Brain pericyte (primary cell): ENCODE results near the gene CLEC11A.

ENCODE experiments used
- DNase-seq: peaks from one replicate; pipeline ENCODE4 v3.0.0-alpha.2; 2012; ENCODE audit warnings: low read depth, low spot score

The CLEC11A gene

DNA sequence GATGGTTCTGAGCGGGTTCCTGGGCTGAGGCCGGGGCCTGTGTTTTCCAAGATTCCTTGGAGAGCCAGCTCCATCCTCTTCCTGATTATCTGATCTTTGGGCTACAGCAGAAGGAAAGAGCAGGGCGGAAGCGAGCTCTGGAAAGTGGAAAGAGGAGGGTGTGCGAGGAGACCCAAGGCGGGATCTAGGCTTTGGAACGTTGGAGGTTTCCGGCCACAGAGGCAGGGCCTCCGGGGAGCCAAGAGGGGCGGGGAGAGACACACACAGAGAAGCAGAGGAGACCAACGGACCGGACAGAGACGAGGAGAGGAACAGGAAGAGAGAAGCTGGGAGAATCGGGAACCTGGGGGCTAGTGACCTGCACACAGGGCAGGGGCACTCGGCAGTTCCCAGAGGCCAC lies at the start of gene CLEC11A:
Gene CLEC11A (plus strand): TSS at position 296 of the 400 bp plus-strand sequence. CDS start 162 bp downstream, outside the sequence.
- no peak for DNase-seq

DNA sequence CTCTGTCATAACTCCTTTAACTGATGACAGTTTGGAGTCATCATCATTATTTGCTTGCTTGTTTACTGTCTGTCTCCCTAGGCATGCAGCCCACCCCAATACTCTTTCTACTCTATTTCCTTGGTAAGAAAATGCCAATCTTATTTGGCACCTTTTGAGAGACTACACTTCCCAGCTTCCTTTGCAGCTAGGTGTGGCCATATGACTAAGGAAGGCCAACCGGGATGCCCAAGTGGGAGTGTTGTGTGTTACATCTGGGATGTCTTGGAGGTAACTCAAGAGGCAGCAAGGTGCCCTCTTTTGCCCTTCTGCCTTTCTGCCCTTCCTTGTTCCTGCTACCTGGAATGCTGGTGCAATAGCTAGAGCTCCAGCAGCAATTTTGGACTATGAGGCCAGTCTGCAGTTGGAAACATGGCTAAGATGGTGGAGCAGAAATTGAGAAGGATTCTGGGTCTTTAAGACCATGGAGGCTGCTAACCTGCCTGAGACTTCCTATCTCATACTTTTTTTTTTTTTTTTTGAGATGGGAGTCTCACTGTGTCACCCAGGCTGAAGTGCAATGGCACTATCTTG lies 46.5 kb upstream of the CLEC11A start:
- DNase-seq = no peak

- no peak for DNase-seq
Observed at GRCh38 chr19:50677636-50678035, 45.5 kb upstream of the CLEC11A start.

GRCh38 chr19:50678323-50678722 lies 44.8 kb upstream of the CLEC11A start:
- DNase-seq = no peak

DNA sequence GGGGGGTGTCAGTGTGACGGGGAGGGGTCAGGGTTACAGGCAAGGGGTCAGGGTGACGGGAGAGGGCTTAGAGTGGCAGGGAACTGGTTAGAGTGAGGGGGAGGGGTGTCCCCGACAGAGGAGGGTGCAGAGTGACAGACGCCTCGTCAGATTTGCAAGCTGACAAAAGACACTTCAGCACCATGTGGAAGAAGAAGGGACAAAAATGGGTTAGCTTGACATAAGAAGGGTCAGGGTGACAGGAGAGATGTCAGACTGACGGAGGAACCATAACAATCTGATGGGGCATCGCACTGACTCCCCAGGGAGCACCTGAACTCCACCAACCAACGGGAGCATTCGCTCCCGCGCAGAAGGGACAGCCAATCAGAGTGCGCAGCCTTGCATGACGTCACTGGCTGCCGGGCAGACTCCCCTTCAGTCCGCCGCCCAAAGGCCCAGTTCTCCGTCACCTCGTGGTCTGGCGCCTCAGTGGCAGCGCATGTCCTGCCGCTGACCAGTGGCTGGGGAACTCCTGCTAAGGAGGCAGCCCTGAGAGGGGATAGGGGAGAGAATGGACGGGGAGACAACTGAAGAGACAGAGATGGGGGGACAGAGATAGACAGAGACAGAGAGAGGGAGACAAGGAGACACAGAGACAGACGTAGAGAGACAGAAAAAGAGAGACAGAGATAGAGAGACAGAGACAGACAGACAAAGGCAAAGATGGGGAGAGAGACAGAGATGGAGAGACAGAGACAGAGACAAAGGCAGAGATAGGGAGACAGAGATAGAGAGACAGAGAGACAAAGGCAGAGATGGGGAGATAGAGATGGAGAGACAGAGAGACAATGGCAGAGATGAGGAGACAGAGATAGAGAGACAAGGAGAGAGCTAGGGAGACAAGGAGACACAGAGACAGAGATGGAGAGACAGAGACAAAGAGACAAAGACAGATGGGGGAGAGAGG lies 43.7 kb upstream of the CLEC11A start:
- no peak for DNase-seq

DNA sequence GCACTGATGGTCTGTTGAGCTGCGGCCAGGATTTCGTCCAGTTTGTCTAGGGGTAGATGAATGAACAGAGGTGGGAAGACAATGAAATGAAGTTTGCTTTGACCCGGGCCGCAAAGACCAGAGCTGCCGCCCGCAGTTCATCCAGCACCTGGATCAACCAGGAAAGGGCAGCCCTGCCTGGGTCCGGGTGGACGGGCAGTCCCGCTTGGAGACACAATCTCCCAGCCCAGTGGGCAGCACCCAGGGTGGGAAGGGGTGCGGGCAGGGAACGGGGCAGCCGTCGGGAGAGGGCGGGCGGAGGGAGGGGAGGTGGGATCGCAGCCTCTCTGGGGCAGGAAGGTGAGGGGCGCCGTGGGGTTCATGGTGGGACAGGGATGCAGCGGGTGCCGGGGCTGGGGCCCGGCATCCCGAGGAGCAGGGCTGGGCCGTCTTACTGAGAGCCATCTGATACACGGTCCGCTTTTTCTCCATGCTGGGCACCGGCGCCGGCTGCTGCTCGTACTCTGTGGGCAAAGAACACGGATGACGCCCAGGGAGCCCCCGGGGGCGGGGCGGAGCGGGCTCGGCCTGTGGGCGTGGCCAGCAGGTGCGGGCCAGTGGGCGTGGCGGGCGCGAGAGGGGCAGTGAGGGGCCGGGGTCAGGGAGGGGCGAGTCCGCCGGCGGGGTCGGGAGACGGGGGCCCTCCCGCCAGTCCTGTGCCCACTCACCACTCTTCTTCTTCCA lies 36.7 kb upstream of the CLEC11A start:
- DNase-seq = no peak

DNA sequence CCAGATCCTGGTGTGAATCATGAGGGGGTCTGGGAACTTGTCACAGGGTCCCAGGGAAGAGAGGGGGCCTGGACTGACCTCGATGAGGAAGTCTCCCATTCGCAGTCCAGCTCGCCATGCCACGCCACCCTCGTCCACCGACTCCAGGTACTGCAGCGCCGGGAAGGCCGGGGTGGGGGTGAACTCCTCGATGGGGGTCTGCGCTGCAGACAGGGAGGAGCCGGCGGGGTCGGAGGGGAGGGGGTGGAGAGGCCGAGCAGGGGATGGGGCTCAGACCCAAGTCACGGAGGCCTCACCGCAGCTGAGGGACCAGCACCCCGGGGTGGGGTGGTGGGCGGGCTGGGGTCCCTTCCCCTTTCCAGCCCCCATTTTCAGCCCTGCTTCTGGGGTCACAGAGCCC lies 34.4 kb upstream of the CLEC11A start:
- DNase-seq = no peak

DNA sequence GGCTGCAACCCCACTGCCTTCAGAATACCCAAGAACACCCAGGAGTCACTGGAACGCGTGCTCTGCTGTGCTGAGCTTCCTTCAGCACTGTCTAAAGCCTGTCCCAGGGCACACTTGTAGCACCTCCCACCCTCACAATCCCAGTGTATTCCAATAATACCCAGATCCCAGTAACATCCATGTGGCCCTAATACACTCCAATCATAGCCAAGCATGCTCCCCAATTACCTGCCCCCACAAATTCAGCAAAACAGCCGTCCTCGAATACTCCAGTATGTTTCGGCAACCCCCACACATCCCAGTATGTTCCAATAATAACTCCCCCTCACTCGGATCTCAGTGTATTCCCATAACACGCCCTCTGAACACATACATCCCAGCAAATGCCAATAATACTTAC lies 32.7 kb upstream of the CLEC11A start:
- no peak for DNase-seq

DNA sequence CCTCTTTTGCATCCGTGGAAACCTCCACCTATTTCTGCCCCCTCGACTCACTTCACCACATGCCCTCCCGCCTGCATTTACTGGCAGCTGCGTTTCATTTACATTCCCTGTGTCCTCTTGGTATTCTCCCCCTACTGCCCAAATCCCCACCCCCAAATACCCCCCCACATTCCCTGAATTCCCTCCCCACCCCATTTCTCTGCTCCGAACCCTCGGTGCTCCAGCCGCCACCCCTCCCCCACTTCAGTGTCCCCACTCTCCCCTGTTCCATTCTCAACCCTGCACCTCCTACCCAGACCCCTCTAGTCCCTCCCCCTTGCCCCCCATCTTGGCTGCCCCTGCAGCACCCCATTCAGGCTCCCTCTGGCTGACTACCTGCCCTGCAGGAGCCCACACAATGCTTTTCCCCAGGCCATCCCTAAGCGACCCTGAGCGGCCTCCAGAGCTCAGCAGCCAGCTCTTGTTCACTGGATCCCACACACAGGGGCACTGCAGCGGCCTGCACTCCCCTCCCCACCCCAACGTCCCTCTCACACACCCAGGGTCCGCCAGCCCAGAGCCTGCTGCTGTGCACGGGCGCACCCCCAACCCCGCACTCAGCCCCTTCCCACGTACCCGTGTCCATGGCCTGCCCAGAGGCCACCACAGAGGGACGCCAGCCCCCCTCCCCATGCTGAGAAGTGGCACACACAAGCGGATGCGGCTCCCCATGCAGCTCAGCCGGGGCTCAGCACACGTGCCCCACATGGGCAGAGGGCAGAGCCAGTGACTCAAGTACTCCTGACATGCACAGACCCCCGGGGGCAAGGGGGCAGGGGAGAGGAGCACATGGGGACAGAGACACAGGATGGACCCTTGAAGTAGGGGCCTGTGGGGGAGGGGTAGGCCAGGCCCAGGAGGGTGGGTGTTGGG lies 29.8 kb upstream of the CLEC11A start:
- DNase-seq = no peak

GRCh38 chr19:50694815-50695145 lies 28.4 kb upstream of the CLEC11A start:
- no peak for DNase-seq

GRCh38 chr19:50695251-50696093 lies 27.7 kb upstream of the CLEC11A start:
- DNase-seq = no peak

- DNase-seq = no peak
Observed at GRCh38 chr19:50696094-50696483, 27.1 kb upstream of the CLEC11A start.

GRCh38 chr19:50697414-50698124 lies 25.6 kb upstream of the CLEC11A start:
- DNase-seq = no peak

DNA sequence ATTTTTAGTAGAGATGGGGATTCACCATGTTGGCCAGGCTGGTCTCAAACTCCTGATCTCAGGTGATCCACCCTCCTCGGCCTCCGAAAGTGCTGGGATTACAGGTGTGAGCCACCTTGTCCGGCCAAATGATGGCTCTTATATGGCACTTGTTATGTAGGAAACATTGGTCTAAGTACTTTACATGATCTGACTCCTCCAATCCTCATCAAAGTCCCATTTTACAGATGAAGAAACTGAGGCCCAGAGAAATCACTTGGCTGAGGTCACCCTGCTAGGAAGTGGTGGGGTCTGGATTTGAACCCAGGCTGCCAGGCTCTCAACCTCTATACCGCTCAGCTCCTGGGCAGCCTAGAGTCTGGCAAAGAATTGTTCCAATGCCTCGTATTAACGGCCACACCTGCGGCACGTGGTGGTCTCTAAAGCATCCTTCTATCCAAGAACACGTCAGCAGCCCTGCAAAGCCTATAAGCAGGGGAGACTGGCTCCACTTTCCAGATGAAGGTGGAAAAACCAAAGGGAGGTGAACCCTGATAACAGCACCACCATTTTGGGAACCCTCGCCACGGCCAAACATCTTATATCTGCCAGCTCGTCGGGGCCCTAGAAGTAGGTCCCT lies 21.7 kb upstream of the CLEC11A start:
- no peak for DNase-seq

DNA sequence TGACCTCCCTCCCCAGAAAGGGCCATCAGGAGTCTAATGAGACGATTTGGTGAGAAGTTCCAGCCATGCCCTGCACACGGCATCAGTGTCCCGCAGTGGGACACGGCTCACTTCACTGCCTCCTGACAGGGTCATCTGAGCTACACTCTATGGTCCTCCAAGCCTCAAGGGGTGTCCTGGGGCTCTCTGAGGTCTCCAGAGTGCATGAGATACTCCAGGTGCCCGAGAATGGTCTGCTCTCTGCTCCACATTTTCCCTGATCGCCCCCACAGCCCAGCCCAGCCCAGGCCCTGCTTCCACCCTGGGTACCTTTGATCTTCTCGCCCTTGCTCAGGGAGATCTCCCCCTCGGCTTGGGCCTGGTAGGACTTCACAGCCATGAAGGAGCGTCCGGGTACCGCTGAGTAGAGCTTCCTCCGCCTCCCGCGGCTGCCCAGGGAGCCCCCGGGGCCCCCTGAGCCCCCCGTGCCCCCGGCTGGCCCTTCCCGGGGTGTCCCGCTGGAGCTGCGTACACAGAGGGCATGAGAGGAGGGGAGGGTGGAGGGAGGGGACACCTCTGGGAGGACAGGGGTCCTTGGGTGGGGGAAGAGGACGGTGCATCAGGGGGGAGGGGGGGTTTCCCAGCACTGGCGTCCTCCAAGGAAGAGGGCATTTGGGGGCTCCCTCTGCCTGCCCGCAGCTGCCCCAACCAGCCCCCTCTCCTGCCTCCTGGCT lies 20.9 kb upstream of the CLEC11A start:
- DNase-seq = no peak

- DNase-seq = no peak
Observed at GRCh38 chr19:50702871-50703829, 20.0 kb upstream of the CLEC11A start.

- DNase-seq = no peak
Observed at GRCh38 chr19:50703915-50704796, 19.0 kb upstream of the CLEC11A start.
